Trophoblast cell (in vitro differentiated cells and primary cell): ENCODE results near the gene PRCC.
"Not testable (repeated sequence)": the region's sequence is repeated elsewhere in the genome, so short reads cannot be mapped to it uniquely, and the experiment has no call there.

ENCODE experiments used
- DNase-seq, 2 donors: peaks; one replicate each; pipeline ENCODE4 v3.0.0-alpha.2; 2016
- H2AFZ ChIP-seq: 2 replicates; pipeline ENCODE4 v1.6.1; 2013; ENCODE audit warnings: low read length, moderate library complexity, mild to moderate bottlenecking; ENCODE audit not compliant: insufficient read depth, poor library complexity
- H2AK5ac ChIP-seq: 2 replicates; pipeline ENCODE4 v1.6.1; 2013; ENCODE audit warnings: mild to moderate bottlenecking, low read length
- H2BK120ac ChIP-seq: 2 replicates; pipeline ENCODE4 v1.6.1; 2013; ENCODE audit warnings: low read length, mild to moderate bottlenecking, moderate library complexity; ENCODE audit not compliant: insufficient read depth, poor library complexity
- H2BK12ac ChIP-seq: 2 replicates; pipeline ENCODE4 v1.6.1; 2013; ENCODE audit warnings: mild to moderate bottlenecking, low read length, moderate library complexity
- H2BK5ac ChIP-seq: 2 replicates; pipeline ENCODE4 v1.6.1; 2013; ENCODE audit warnings: low read length, low read depth, moderate library complexity, mild to moderate bottlenecking; ENCODE audit not compliant: poor library complexity
- H3K14ac ChIP-seq: 2 replicates; pipeline ENCODE4 v1.6.1; 2013; ENCODE audit warnings: mild to moderate bottlenecking, low read length
- H3K18ac ChIP-seq: 2 replicates; pipeline ENCODE4 v1.6.1; 2013; ENCODE audit warnings: mild to moderate bottlenecking, low read length
- H3K23ac ChIP-seq: 2 replicates; pipeline ENCODE4 v1.6.1; 2013; ENCODE audit warnings: low read length
- H3K27ac ChIP-seq: 2 replicates; pipeline ENCODE4 v1.5.1; 2013; ENCODE audit warnings: low read depth, mild to moderate bottlenecking, inconsistent platforms, low read length, moderate library complexity
- H3K27me3 ChIP-seq: 2 replicates; pipeline ENCODE4 v1.6.1; 2013; ENCODE audit warnings: inconsistent platforms, mild to moderate bottlenecking, low read length, moderate library complexity; ENCODE audit not compliant: insufficient read depth
- H3K36me3 ChIP-seq, 2 experiments: 1 replicate in 1 of 2; 2 replicates in 1 of 2; pipeline ENCODE4 v1.6.1; 2013; ENCODE audit warnings: low read length in 2 of 2, mild to moderate bottlenecking in 2 of 2, moderate library complexity in 1 of 2; ENCODE audit not compliant: insufficient read depth in 2 of 2, control insufficient read depth in 1 of 2
- H3K4ac ChIP-seq: 2 replicates; pipeline ENCODE4 v1.6.1; 2013; ENCODE audit warnings: low read depth, mild to moderate bottlenecking, low read length, moderate library complexity
- H3K4me1 ChIP-seq, 2 experiments: 1 replicate in 1 of 2; 2 replicates in 1 of 2; pipeline ENCODE4 v1.6.1; 2013; ENCODE audit warnings: low read length in 2 of 2, mild to moderate bottlenecking in 2 of 2, moderate library complexity in 1 of 2; ENCODE audit not compliant: insufficient read depth in 2 of 2, control insufficient read depth in 1 of 2
- H3K4me2 ChIP-seq: 2 replicates; pipeline ENCODE4 v1.6.1; 2013; ENCODE audit warnings: inconsistent platforms, mild to moderate bottlenecking, low read length, moderate library complexity
- H3K4me3 ChIP-seq: 2 replicates; pipeline ENCODE4 v1.5.1; 2013; ENCODE audit warnings: mild to moderate bottlenecking, low read depth, low read length, inconsistent platforms
- H3K79me1 ChIP-seq: one replicate; pipeline ENCODE4 v1.6.1; 2013; ENCODE audit warnings: low read length
- H3K79me2 ChIP-seq: 2 replicates; pipeline ENCODE4 v1.6.1; 2013; ENCODE audit warnings: low read length, mild to moderate bottlenecking; ENCODE audit not compliant: control insufficient read depth, insufficient read depth, poor library complexity
- H3K9ac ChIP-seq: 2 replicates; pipeline ENCODE4 v1.6.1; 2013; ENCODE audit warnings: mild to moderate bottlenecking, low read length
- H3K9me3 ChIP-seq: 2 replicates; pipeline ENCODE4 v1.6.1; 2013; ENCODE audit warnings: low read depth, mild to moderate bottlenecking, control low read depth, inconsistent platforms, low read length; ENCODE audit not compliant: insufficient read depth
- H4K12ac ChIP-seq: 2 replicates; pipeline ENCODE4 v1.6.1; 2013; ENCODE audit warnings: low read depth, mild to moderate bottlenecking, low read length, moderate library complexity
- H4K8ac ChIP-seq: 2 replicates; pipeline ENCODE4 v1.6.1; 2013; ENCODE audit warnings: low read depth, mild to moderate bottlenecking, low read length, moderate library complexity
- H4K91ac ChIP-seq: one replicate; pipeline ENCODE4 v1.6.1; 2013; ENCODE audit warnings: low read depth, mild to moderate bottlenecking, low read length, moderate library complexity
- WGBS: extraction: QIAGEN DNeasy Blood & Tissue Kit; methylation state at CpG from one replicate; pipeline ENCODE4 v1.1.7; 2013; ENCODE audit warnings: missing lambda C conversion rate; ENCODE audit not compliant: insufficient read length, insufficient coverage; ENCODE audit errors: extremely low coverage; 5-methylcytosine and 5-hydroxymethylcytosine counted together

PRCC gene

DNA sequence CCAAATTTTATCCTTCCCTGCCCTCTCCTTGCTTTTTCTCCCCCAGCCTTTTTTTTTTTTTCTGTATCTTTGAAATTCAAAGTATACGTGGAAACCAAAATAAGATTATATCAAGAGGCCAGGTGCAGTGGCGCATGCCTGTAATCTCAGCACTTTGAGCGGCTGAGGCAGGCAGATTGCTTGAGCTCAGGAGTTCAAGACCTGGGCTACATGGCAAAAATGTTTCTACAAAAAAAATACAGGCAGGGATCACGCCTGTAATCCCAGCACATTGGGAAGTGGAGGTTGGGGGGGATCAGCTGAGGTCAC is 6.6 kb upstream of the PRCC start:
- Histone ChIP-seq H2BK120ac (no peak overlapping the region), H3K4me1 (no peaks in the 10 kb centered on the region), H2AK5ac (no peak overlapping the region), H4K8ac (no peak overlapping the region), H3K4ac (no peak overlapping the region), H4K91ac (no peak overlapping the region), H3K27me3 (no peaks in the 10 kb centered on the region), H3K9me3 (no peaks in the 10 kb centered on the region), H3K18ac (no peak overlapping the region), H4K12ac (no peak overlapping the region), H3K14ac (no peak overlapping the region), H2BK5ac (no peak overlapping the region), H3K79me1 (no peaks in the 10 kb centered on the region), H3K27ac (no peak overlapping the region), H3K79me2 (no peaks in the 10 kb centered on the region), H3K9ac (no peak overlapping the region), H2BK12ac (no peak overlapping the region), H3K36me3 (no peaks in the 10 kb centered on the region), H3K4me2 (no peak overlapping the region), H3K4me3 (no peak overlapping the region), H3K23ac (no peak overlapping the region), H2AFZ (no peak overlapping the region)
- WGBS: no CpG with 5 or more reads among the region's 4 CpGs
- no peak for DNase-seq

DNA sequence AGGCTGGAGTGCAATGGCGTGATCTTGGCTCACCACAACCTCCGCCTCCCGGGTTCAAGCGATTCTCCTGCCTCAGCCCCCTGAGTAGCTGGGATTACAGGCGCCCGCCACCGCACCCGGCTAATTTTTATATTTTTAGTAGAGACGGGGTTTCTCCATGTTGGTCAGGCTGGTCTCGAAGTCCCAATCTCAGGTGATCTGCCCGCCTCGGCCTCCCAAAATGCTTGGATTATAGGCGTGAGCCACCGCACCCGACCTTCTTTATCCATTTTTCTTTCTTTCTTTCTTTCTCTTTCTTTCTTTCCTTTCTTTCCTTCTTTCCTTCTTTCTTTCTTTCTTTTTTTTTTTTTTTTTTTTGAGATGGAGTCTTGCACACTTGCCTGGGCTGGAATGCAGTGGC is 2.2 kb upstream of the PRCC start:
- H3K27ac ChIP-seq, H2BK5ac ChIP-seq, H4K8ac ChIP-seq, H3K27me3 ChIP-seq, H3K36me3 ChIP-seq, H3K4me3 ChIP-seq, H4K12ac ChIP-seq, H3K14ac ChIP-seq, H2BK120ac ChIP-seq, H2AFZ ChIP-seq, DNase-seq, H3K9me3 ChIP-seq, H3K18ac ChIP-seq, H3K23ac ChIP-seq, H2AK5ac ChIP-seq, H3K9ac ChIP-seq, H2BK12ac ChIP-seq, H3K4me2 ChIP-seq, H4K91ac ChIP-seq, H3K4ac ChIP-seq: not testable (repeated sequence)
- Histone ChIP-seq H3K79me2 (peaks cover 14% of the 10 kb centered on the region), H3K4me1 (peaks cover 5 to 10% of the 10 kb centered on the region in 2 experiments), H3K79me1 (peaks cover 12% of the 10 kb centered on the region)
- no CpG with 5 or more reads among the region's 15 CpGs for WGBS

DNA sequence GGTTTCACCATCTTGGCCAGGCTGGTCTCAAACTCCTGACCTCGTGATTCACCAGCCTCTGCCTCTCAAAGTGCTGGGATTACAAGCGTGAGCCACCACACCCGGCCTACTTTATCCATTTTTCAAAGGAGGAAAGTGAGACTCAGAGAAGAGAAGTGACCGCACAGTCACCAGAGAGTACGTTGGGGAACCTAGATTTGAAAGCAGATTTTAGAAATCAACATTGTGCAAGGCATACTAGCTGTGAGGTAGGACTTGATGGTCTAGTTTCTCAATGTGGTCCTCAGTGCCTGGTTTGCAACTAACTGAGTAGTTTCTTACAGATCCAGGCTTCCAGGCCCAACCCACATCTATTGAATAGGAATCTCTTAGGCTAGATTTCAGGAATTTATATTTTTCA is 1.7 kb upstream of the PRCC start:
- Histone ChIP-seq H3K4me1 (peaks cover 5 to 10% of the 10 kb centered on the region in 2 experiments), H2BK5ac (no peak overlapping the region), H3K79me2 (peaks cover 14% of the 10 kb centered on the region), H2BK12ac (no peak overlapping the region), H3K4me2 (no peak overlapping the region), H2BK120ac (no peak overlapping the region), H4K8ac (no peak overlapping the region), H4K12ac (no peak overlapping the region), H3K18ac (no peak overlapping the region), H3K9me3 (no peaks in the 10 kb centered on the region), H3K9ac (no peak overlapping the region), H3K79me1 (peaks cover 12% of the 10 kb centered on the region), H4K91ac (no peak overlapping the region), H3K27me3 (no peaks in the 10 kb centered on the region), H2AFZ (no peak overlapping the region), H3K23ac (no peak overlapping the region), H3K36me3 (peaks cover 2% of the 10 kb centered on the region in 2 experiments), H3K27ac (no peak overlapping the region), H2AK5ac (no peak overlapping the region), H3K4ac (no peak overlapping the region), H3K14ac (no peak overlapping the region), H3K4me3 (no peak overlapping the region)
- no peak for DNase-seq
- WGBS: no CpG with 5 or more reads among the region's 5 CpGs

DNA sequence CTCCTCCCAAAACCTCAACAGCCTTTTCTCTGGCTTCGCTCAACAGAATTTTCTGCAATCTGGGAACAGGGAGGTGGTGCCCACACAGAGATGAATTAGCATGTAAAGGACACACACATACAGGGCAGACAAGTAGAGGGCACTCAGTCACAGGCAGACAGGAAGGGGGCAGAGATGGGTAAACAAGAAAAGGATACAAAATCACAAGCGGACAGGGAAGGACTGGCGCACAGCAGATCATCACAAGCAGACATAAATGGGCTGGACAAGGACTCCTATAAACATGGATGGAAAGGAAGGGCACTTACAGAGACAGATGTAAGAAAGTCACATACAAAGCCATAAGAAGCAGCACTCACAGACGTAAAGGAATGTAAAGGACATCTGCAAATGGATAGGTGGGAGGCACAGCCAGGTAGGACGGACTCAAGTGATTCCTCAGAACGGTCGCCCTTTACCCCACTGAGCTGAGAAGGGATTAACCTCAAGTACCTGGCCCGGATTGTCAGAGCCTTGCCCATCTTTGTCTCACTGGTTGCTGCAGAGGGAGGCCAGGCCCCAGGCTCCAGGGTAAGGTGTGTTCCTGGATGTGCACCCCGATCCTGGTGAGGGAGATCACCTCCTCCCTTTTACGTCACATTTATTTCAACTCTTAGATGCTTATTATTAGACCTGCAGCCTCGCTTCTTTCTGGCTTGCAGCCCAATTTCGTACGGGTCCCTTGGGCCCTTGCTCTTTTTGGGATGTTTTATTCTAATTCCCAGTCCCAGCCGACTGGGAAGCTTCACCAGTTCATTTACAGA is 836 bp upstream of the PRCC start:
- peak overlapping the region; percentile 43 for H3K27ac ChIP-seq
- H3K9me3 ChIP-seq: no peaks in the 10 kb centered on the region
- peaks cover 18% of the 10 kb centered on the region for H3K79me2 ChIP-seq
- H3K4ac ChIP-seq: peak overlapping the region; percentile 18
- no CpG with 5 or more reads among the region's 14 CpGs for WGBS
- H4K12ac ChIP-seq: peak overlapping the region; percentile 55
- H3K27me3 ChIP-seq: no peaks in the 10 kb centered on the region
- peak overlapping the region; percentile 79 for H3K9ac ChIP-seq
- peak; percentile 7 to 42 for DNase-seq
- H2AFZ ChIP-seq: peak overlapping the region; percentile 24
- no peak overlapping the region for H3K23ac ChIP-seq
- H2AK5ac ChIP-seq: no peak overlapping the region
- peak overlapping the region; percentile 72 for H3K4me2 ChIP-seq
- no peak overlapping the region for H2BK12ac ChIP-seq
- H3K14ac ChIP-seq: peak overlapping the region; percentile 52
- peak overlapping the region; percentile 4 for H2BK5ac ChIP-seq
- peaks cover 12% of the 10 kb centered on the region for H3K79me1 ChIP-seq
- H3K4me1 ChIP-seq: peaks cover 5 to 10% of the 10 kb centered on the region in 2 experiments
- peak overlapping the region; percentile 92 for H4K8ac ChIP-seq
- H3K36me3 ChIP-seq: peaks cover 6 to 9% of the 10 kb centered on the region in 2 experiments
- peak overlapping the region; percentile 62 for H3K4me3 ChIP-seq
- peak overlapping the region; percentile 10 for H3K18ac ChIP-seq
- peak overlapping the region; percentile 14 for H2BK120ac ChIP-seq
- H4K91ac ChIP-seq: peak overlapping the region; percentile 71
